HTR-8/SVneo (cell line): ENCODE measurements around the gene TRAPPC12.
"Not testable (repeated sequence)": the region's sequence is repeated elsewhere in the genome, so short reads cannot be mapped to it uniquely, and the experiment has no call there.

ENCODE experiments used
- DNase-seq: peaks from one replicate; pipeline ENCODE4 v3.0.0; 2011; ENCODE audit warnings: low spot score, mixed read lengths; ENCODE audit not compliant: insufficient read length
- FAIRE-seq: peaks from 2 replicates; lab custom pipeline; 2011; peaks lifted over from hg19 to GRCh38; lab: Jason Lieb, UNC

Gene TRAPPC12

DNA sequence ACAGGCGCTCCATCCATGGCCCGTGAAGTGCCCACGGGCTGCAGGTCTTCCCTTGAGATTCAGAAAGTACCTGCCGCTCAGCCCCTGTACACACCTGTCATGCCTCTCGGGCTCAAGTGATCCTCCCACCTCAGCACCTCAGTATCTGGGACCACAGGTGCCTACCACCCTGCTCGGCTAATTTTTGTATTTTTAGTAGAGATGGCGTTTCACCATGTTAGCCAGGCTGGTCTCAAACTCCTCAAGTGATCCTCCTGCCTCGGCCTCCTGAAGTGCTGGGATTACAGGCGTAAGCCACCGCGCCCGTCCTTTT lies 112.9 kb downstream of the TRAPPC12 start:
- not testable (repeated sequence) for DNase-seq, FAIRE-seq

DNA sequence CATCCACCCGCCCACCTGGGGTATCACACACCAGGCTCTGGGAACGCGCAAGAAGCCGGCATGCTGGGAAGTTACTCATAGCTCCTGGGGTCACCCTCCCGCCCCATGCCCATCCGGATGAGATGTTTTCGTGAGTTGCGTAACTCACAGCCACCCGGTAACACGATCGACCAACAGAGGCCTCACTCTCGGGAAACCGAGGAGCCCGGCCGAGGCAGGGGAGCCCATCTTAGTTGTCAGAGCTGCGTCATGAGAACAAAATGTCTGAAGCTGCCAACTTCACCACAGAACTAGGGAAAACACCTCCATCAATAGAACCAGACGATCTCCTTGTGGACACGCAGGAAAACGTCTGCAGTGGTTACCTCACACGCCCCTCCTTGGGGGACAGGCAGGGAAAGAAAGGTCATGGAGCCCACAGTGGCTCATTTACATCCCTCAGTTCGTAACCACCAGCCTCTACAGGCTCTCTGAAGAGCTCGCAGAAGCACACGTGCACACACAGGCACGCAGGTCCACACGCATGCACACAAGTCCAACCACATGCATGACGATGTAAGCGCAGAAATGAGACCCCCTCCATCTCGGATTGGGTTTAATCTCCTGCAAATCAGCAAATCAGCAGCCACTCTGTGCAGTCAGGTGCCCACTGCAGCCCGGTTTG lies 113.6 kb downstream of the TRAPPC12 start:
- no peak for DNase-seq
- no peak for FAIRE-seq

DNA sequence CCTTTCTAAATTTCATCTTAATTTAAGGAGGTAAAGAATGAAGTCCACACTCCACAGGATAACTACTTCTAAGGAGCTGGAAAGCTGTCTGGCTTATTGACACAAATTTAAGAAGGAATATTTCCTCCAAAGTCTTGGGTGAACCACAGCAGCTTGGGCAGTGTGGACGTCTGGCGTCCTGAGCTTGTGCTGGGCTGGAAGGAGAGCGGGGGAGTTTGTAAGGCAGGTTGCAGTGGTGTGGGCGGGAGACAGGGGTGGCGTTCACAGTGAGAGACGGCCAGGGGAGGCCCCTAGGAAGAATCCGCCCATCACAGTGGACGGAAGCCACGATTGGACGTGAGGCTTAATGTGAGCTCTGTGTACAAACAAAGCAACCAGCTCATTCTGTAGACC lies 114.1 kb downstream of the TRAPPC12 start:
- DNase-seq (peak; percentile 26), FAIRE-seq (no peak)

DNA sequence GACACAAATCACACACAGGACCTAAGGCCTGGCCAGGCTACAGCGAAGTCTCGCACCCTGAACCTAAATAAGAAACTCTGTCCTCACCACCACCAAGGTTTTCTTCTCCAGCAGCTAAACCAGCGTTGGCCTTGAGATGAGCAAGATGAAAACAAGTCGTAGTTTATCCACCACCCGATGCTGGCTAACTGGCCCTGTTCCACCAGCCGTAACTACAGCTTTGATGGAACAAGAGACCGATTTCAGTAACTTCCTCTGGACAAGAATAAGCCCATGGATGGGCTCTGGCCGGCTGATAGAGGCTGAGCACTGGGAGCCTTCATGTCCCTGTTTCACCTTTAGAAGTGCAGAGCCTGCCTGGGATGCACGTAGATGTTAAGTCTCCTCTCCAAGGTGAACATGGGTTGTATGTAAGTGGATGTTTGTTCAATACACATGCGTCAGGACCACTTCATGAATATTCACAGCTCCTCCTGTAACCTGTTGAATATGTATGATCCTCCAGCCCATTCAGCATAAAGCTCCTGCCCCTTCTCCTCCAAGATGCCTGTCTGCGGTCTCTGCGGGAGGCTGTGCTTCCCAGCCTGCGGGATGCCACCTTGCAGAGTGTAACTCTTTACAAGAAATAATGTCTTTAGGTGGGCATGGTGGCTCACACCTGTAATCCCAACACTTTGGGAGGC lies 115.6 kb downstream of the TRAPPC12 start:
- FAIRE-seq: no peak
- DNase-seq: no peak

DNA sequence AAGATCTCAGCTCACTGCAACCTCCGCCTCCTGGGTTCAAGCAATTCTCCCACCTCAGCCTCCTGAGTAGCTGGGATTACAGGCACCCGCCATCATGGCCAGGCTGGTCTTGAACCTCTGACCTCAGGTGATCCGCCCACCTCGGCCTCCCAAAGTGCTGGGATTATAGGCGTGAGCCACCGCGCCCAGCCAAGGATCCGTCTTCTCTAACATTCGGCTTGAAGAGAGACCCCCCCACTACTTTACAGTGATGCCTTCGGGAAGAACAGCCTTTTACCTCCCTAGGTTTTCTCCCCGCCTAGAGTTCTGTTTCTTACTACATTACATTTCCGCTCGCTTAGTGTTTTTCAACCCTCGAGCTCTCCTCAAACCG lies 117.2 kb downstream of the TRAPPC12 start:
- FAIRE-seq, DNase-seq: not testable (repeated sequence)

DNA sequence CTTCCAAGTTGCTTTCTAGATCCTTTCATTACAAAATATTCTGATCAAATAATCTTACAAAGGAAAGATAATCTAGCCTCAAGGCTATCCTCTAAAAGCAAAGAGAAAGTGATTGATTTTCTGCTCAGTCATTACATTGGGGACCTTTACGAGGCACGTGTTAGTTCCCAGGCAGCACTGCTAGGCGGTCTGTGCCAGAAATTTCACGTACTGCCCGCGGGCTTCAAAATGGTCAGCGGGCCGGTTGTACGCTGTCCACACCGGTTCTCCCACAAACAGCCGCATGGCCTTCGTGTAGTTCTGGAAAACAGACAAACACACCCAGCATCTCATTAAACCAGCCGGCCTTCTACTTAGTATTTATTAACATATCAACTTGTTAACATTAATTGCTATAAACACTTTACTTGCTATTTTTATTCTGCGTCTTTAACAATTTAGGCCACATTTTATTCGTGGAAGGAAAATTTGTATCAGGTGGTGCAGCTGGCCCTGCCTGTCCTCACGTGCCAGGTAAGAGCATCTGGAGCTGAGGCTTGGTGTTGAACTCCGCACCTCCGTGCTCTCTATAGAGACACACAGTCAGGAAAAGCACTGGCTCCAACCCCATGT lies 119.4 kb downstream of the TRAPPC12 start:
- no peak for FAIRE-seq
- DNase-seq: no peak

DNA sequence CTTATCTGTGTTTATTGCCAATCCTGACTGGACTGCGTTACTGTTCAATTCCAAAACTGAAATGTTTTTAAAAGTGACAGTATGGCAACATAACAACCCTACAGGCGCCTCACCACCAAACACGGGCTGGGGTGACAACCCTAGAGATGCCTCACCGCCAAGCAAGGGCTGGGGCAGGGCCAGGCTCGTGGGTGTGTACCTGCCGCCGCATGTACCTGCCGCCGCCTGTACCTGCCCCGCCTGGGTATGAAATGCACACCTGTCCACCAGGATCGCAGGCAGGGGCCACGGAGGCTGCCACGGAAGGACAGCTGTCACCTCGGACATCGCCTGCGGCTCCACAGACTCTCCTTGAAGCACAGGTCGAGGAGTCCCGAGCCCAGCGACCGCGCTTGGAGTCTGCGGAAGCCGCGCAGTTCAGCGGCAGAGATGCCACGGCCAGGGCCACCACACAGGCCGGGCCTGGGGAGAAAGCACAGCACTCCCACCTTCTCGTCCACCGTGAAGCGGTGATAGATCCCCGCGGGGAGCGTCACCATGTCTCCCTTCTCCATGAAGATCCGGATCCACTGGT lies 120.9 kb downstream of the TRAPPC12 start:
- no peak for FAIRE-seq
- DNase-seq: no peak

DNA sequence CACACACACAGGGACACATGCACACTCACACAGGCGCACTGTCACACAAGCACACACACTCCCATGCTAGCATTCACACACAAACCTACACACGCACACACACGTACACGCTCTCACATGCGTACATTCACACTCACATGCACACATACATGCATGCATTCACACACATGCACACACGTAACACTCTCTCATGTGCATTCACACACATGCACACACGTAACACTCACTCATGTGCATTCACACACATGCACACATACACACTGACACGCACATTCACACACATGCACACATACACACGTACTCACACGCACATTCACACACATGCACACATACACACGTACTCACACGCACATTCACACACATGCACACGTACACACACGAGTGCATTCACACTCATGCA lies 123.6 kb downstream of the TRAPPC12 start:
- DNase-seq (no peak), FAIRE-seq (peak; percentile 100)

DNA sequence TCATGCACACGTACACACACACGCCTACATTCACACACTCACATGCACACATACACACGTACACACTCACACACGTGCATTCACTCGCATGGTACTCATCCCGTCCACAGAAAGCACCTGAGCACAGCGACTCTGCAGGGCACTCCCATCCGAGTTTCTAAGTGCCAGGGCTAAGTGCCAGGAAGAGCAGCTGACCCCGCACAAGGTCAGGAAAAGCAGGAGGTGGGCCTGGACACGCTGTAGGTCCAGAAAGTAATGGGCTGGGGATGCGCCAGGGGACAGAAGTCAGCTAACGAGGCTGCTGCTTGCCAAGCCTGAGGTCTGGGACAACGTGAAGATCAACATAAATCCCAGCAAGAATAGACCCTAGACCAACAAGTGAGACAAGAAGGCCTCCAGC lies 124.0 kb downstream of the TRAPPC12 start:
- DNase-seq: no peak
- no peak for FAIRE-seq

DNA sequence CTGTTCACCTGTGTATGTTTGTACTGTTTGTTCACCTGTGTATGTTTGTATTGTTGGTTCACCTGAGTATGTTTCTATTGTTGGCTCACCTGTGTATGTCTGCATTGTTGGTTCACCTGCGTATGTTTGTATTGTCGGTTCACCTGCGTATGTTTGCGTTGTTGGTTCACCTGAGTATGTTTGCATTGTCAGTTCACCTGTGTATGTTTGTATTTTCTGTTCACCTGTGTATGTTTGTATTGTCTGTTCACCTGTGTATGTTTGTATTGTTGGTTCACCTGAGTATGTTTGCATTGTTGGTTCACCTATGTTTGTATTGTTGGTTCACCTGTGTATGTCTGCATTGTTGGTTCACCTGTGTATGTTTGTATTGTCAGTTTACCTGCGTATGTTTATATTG lies 125.2 kb downstream of the TRAPPC12 start:
- peak; percentile 96 for FAIRE-seq
- no peak for DNase-seq

DNA sequence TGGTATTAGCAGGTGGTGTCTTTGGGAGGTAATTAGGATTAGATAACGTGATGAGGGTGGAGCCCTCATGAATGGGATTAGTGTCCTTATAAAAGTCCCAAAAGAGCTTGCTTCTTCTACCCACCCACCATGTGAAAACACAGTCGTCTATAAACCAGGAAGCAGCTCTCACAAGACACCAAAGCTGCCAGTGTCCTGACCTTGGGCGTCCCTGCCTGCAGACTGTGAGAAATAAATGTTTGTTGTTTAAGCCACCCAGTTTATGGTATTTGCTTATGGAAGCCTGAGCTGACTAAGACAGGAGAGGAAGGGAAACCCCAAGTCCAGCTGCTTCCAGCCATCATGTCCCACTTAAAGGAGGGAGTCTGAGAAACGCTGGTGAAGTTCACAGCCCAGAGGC lies 126.3 kb downstream of the TRAPPC12 start:
- DNase-seq: no peak
- no peak for FAIRE-seq

DNA sequence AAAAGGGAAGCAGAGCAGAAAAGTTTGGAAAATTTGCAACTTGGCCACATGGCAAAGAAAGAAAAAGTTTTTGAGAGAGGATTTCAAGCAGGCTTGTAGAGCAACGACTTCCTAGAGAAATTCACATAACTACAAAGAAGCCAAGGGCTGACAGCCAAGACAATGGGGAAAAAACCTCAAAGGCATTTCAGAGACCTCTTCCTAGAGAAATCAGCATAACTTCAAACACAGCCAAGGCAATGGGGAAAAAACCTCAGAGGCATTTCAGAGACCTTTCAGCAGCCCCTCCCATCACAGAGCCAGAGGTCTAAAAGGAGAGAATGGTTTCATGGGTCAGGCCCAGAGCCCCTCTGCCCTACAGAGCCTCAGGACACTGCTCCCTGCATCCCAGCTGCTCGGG lies 132.6 kb downstream of the TRAPPC12 start:
- FAIRE-seq: no peak

DNA sequence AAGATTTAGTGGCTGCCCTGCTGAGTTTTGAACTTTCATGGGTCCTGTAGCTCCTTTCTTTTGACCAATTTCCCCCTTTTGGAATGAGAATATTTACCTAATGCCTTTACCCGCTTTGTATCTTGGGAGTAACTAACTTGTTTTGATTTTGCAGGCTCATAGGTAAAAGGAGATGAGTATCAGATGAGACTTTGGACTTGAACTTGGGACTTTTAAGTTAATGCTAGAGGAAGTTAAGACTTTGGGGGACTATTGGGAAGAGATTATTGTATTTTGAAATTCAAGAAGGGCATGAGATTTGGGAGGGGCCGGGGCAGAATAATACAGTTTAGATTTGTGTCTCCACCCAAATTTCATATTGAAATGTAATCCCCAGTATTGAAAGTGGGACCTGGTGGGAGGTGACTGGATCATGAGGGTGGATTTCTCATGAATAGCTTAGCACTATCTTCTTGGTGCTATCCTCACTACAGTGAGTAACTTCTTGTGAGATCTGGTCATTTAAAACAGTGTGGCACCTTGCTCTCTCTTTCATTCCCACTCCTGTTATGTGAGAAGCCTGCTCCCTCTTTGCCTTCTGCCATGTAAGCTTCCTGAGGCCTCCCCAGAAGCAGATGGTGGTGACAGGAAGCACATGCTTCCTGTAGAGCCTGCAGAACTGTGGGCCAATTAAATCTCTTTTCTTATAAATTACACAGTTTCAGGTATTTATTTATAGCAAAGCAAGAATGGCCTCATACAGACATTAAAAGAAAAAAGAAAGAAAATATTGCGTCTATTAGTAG lies 133.7 kb downstream of the TRAPPC12 start:
- FAIRE-seq (no peak), DNase-seq (no peak)

More for the DNA sequence above, 132.6 kb downstream of the TRAPPC12 start:
- DNase-seq: no peak

DNA sequence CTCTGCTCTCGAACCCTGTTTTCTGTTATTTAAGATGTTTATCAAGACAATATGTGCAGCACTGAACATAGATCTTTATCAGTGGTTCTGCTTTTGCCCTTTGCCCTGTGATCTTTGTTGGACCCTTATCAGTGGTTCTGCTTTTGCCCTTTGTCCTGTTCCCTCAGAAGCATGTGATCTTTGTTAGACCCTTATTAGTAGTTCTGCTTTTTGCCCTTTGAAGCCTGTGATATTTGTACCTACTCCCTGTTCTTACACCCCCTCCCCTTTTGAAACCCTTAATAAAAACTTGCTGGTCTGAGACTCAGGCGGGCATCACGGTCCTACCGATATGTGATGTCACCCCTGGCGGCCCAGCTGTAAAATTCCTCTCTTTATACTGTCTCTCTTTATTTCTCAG lies 135.9 kb downstream of the TRAPPC12 start:
- not testable (repeated sequence) for FAIRE-seq, DNase-seq

DNA sequence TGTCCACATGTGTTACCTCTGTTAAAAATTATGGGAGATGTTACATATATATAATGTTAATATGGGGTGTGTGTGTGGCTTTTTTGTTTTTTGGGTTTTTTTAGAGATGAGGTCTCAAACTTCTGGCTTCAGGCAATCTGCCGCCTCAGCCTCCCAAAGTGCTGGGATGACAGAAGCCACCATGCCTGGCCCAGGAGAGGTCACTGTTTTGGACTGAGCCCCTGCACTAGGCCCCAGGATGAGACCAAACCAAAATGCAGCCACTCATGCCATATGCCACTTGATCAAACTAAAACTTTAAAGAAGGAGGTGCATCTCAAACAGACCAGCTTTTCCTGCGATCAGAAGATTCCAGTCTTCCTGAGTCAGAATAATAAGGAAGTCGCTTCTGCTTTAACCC lies 137.3 kb downstream of the TRAPPC12 start:
- FAIRE-seq (no peak), DNase-seq (no peak)

DNA sequence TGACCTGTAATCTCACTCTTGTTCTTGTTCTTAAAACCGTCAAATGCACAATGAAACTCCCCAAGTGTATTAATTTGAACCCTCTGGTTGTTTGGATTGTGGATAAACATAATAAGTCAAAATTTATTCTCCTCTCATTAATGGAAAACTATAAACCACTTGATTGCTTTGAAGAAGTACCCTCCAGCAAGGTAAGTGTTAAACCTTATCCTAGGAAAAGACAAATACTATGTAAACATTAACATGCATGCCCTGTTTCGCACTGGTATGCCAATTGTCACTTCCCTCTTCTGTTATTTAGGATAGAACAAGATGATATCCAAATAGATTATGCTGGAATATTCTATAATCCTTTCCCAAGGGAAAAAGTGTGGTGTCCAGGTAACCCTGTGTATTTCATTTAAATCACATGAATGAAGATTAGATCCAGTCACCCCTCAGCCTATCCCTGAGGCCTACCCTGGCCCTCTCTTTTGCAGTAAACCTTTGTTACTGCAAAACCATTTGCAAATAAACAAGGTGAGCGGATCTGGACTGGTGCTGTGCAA lies 138.5 kb downstream of the TRAPPC12 start:
- FAIRE-seq (no peak), DNase-seq (no peak)

DNA sequence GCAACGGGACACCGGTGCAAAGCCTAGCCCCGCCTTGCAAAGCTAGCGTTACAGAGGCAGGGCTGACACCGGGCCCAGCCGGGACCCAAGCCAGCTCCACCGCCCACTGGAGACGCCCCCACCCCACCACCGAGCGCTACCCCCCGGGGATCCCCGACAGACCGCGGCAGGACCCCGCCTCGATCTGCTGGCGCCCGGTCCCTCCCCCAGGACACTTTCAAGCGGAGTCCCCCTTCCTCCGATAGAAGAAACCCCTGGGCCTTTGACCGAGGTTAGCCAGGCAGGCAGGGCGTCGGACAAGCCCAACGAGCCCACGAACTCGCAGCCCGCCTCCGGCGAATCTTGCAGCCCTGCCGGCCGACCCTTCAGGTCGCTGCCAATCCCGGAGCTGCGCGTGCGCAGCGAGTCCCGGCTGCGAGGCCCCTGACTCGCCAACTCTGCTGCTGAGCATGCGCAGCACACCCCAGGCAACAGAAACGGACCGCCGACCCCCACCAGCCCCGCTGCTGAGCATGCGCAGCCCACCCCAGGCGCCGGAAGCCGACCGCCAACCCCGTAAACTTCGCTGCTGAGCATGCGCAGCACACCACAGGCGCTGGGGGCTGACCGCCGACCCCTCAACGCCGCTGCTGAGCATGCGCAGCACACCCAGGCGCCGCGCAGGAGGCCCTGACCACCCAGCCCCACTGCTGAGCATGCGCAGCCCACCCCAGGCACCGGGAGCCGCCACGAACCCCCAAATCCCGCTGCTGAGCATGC lies 139.2 kb downstream of the TRAPPC12 start:
- peak; percentile 100 for DNase-seq
- peak; percentile 92 for FAIRE-seq

DNA sequence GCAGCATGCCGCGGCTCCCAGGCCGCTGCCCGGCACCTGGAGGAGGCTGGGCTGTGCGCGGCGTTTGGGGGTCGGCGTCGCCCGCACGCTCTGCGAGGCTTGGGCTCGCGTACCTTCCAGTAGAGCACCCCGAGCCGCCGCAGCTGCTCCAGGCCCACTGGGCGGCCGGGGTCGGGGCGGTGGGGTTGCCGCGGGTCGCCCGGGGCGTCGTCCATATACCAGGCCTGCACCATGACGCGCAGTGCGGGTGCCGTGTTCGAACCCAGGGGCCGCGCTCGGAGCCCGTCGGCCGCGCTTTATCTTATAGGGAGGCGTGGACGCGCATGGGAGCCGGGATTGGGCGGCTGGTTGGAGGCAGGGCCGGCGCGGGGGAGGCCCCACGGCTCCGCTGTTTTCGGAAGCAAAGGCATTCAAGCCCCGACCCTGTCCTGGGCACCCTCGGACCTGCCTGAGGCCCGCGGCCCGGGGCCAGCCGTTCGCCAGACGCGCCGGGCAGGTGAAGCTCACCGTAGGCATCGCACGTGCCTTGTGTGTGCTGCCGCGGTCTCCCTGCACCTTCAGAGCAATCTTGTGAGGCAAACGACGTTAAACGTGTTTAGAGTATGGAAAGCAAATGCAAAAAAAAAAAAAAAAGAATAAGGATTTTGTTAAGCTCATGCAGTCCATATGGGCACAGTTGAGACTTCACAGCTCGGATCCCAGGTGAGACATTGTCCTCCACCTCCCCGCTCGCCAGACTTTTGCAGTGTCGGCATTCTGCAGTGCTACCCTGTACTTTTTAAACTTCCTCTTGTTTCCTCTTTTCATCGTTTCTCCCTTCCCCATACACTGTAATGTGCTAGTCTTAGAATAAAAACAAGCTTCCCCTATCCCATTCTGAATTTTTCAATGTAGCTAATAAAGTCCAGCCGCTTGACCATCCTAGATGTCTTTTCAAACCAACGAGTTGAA lies 140.0 kb downstream of the TRAPPC12 start, which contains the start of gene ADI1:
TSS of gene ADI1 (minus strand) at position 277 of the 951 bp plus-strand sequence. CDS start at position 233, 44 bp downstream.
- FAIRE-seq (no peak), DNase-seq (peak; percentile 66)
